Gastroesophageal sphincter (tissue), 3 donors: ENCODE data around the gene PI16.

Experiments
- POLR2A ChIP-seq, 2 donors: fragments of 450-650 bp; IDR thresholded peaks; one replicate each; pipeline ENCODE4 v1.6.1; 2017; ENCODE audit warnings: antibody characterized with exemption in 2 of 2, mild to moderate bottlenecking in 2 of 2, moderate library complexity in 1 of 2
- POLR2AphosphoS5 ChIP-seq: sonication (generic); formaldehyde crosslinking; IDR thresholded peaks from one replicate; pipeline ENCODE4 v1.6.1; 2017; ENCODE audit warnings: antibody characterized with exemption
- TF ChIP-seq, protein P1 (sequence below), 4 experiments: fragments of 200-600 bp in 2 of 4; fragments of 450-650 bp in 2 of 4; sonication (generic) in 1 of 4; IDR thresholded peaks; one replicate each; pipeline ENCODE4 v1.5.1; 2017 to 2019; ENCODE audit warnings: antibody characterized with exemption in 4 of 4, mild to moderate bottlenecking in 2 of 4, moderate library complexity in 2 of 4

DNA sequence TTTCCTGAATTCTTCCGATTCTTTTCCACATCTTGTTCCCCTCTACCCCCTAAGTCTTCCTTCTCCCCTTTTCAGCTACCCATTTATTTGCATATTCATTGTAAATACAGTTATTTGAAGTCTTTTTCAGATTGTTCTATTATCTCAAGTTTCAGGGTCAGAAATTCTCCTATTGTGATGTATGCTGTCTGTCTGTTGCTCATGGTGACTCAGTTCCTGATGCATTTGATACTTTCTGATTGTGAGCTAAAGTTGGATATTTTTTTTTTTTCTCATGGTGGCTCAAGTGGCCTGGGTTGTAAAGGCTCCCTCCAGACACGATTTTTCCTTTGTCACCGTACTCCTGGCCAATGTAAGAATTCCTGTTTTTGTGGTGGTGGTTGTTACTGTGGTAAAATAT lies 4.9 kb upstream of the PI16 start:
- TF ChIP-seq, protein P1, sequence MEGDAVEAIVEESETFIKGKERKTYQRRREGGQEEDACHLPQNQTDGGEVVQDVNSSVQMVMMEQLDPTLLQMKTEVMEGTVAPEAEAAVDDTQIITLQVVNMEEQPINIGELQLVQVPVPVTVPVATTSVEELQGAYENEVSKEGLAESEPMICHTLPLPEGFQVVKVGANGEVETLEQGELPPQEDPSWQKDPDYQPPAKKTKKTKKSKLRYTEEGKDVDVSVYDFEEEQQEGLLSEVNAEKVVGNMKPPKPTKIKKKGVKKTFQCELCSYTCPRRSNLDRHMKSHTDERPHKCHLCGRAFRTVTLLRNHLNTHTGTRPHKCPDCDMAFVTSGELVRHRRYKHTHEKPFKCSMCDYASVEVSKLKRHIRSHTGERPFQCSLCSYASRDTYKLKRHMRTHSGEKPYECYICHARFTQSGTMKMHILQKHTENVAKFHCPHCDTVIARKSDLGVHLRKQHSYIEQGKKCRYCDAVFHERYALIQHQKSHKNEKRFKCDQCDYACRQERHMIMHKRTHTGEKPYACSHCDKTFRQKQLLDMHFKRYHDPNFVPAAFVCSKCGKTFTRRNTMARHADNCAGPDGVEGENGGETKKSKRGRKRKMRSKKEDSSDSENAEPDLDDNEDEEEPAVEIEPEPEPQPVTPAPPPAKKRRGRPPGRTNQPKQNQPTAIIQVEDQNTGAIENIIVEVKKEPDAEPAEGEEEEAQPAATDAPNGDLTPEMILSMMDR (IDR thresholded peaks at IDR 0.05): no peak
- TF ChIP-seq POLR2A (IDR thresholded peaks at IDR 0.05) (no peak), POLR2AphosphoS5 (no peak)
